ENCODE data around the gene CAPRIN1. TPM values are rescaled to one million over a fixed set of nuclear protein-coding genes. Genes with fewer than 3 reads are reported as not detected.

The CAPRIN1 gene
- total and polyA plus RNA-seq, 8 donors, result 196 to 263 (median 250) TPM

GRCh38 chr11:34128824-34129223 lies 77.3 kb downstream of the CAPRIN1 start:
- peaks cover 0 to 98% of the 10 kb centered on the region in 2 donors for H3K36me3 ChIP-seq
- H3K9me3 ChIP-seq, result no peaks in the 10 kb centered on the region
- H3K4me3 ChIP-seq, result no peak overlapping the region
- no peak for DNase-seq
- no peak for TF ChIP-seq CTCF (IDR thresholded peaks at IDR 0.05)
- H3K27me3 ChIP-seq, result no peaks in the 10 kb centered on the region
- no peaks in the 10 kb centered on the region for H3K4me1 ChIP-seq
- intact Hi-C loops (cut with DNase I), result no loop called here
- no peak overlapping the region for H3K27ac ChIP-seq
- no peak for ATAC-seq

DNA sequence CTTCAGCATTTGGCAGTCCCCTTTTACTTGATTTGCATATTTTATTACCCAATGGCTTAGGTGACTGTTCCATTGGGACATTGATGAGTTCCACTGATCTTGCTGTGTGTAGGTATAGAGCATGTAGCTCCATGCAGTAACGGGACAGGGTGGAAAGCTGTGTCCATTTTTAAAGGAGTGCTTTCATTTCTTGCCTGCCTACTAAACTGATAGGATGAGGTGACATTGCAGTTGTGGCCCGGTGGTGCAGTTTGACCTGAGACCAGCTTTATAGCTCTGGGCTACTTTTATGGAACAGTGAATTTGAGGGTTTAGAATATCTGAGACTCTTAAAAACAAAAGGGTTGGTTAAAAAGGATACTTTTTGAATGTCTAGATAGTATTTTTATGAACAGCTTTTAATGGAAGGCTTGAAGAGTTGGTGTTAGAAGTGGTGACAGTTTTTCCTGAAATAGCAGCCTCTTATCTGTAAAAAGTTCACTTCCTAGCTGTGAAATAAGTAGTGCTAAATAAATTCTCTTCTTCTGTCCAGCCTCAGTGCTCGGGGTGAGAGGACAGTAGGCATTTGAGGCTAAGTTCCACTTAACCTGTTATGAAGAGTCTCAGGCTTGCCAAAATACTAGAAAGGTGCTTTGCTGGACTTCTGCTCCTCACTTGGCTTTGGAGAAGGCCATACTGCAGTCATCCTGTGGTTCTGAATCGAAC lies 80.9 kb downstream of the CAPRIN1 start:
- DNase-seq (no peak), ATAC-seq (no peak)
- no peaks in the 10 kb centered on the region for H3K27me3 ChIP-seq
- no peak overlapping the region for H3K4me3 ChIP-seq
- H3K9me3 ChIP-seq, result no peaks in the 10 kb centered on the region
- intact Hi-C loops (cut with DNase I), result no loop called here
- TF ChIP-seq CTCF (IDR thresholded peaks at IDR 0.05), result no peak
- H3K27ac ChIP-seq, result no peak overlapping the region
- no peaks in the 10 kb centered on the region for H3K4me1 ChIP-seq
- peaks cover 3 to 98% of the 10 kb centered on the region in 2 donors for H3K36me3 ChIP-seq

- no peak for ATAC-seq
- H3K4me1 ChIP-seq, result no peaks in the 10 kb centered on the region
- DNase-seq, result no peak
- no peak for TF ChIP-seq CTCF (IDR thresholded peaks at IDR 0.05)
- H3K27me3 ChIP-seq, result no peaks in the 10 kb centered on the region
- H3K27ac ChIP-seq, result no peak overlapping the region
- H3K4me3 ChIP-seq, result no peak overlapping the region
- H3K9me3 ChIP-seq, result no peaks in the 10 kb centered on the region
- intact Hi-C loops (cut with DNase I), result no loop called here
- peaks cover 3 to 98% of the 10 kb centered on the region in 2 donors for H3K36me3 ChIP-seq
These were observed 83.2 kb downstream of the CAPRIN1 start for GRCh38 chr11:34134765-34135164.

DNA sequence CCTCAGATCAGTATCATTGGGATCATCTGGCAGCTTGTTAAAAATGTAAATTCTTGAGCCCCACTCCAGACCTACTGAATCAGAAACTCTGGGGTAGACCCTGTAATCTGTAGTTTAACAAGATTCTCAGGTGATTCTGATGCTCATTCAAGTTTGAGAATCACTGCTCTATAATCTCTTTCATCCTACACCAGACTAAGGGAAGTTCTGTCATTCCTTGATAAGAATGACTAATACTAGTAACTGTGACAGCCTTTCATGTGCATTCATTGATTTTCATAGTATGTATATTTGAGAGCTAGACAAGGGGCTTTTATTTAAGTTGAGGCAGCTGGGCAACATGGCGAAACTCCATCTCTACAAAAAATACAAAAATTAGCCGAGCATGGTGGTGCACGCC lies 83.9 kb downstream of the CAPRIN1 start:
- no peaks in the 10 kb centered on the region for H3K9me3 ChIP-seq

GRCh38 chr11:34136420-34136819 lies 84.9 kb downstream of the CAPRIN1 start:
- no peaks in the 10 kb centered on the region for H3K9me3 ChIP-seq
- H3K36me3 ChIP-seq, result peaks cover 3 to 100% of the 10 kb centered on the region in 2 donors
- no peaks in the 10 kb centered on the region for H3K27me3 ChIP-seq
- DNase-seq (peak in 1 of 4 donors; percentile 20), ATAC-seq (no peak)
- H3K27ac ChIP-seq, result no peak overlapping the region
- H3K4me1 ChIP-seq, result no peaks in the 10 kb centered on the region
- TF ChIP-seq CTCF (IDR thresholded peaks at IDR 0.05), result no peak
- intact Hi-C loops (cut with DNase I), result no loop called here
- no peak overlapping the region for H3K4me3 ChIP-seq

More for the DNA sequence above, 83.9 kb downstream of the CAPRIN1 start:
- DNase-seq, result no peak
- Histone ChIP-seq H3K36me3 (peaks cover 3 to 100% of the 10 kb centered on the region in 2 donors), H3K4me3 (no peak overlapping the region), H3K4me1 (no peaks in the 10 kb centered on the region), H3K27ac (no peak overlapping the region), H3K27me3 (no peaks in the 10 kb centered on the region)
- ATAC-seq, result no peak
- intact Hi-C loops (cut with DNase I), result no loop called here
- TF ChIP-seq CTCF (IDR thresholded peaks at IDR 0.05), result no peak

All from left lung (tissue), 10 donors.